NT2/D1 (cell line): ENCODE measurements around the gene ALPG.
"Not testable (repeated sequence)": the region's sequence is repeated elsewhere in the genome, so short reads cannot be mapped to it uniquely, and the experiment has no call there.

ENCODE experiments used
- DNase-seq: peaks from one replicate; pipeline ENCODE4 v3.0.0-alpha.2; 2011; ENCODE audit warnings: low read depth, low spot score
- H3K27me3 ChIP-seq: 2 replicates; pipeline ENCODE4 v1.6.0; 2011; ENCODE audit warnings: mild to moderate bottlenecking; ENCODE audit not compliant: insufficient read length, insufficient read depth
- H3K36me3 ChIP-seq: 2 replicates; pipeline ENCODE4 v1.6.1; 2011; ENCODE audit warnings: mild to moderate bottlenecking, low read length, mixed read lengths; ENCODE audit not compliant: insufficient read depth, insufficient read length
- H3K4me1 ChIP-seq: 2 replicates; pipeline ENCODE4 v1.5.1; 2011; ENCODE audit not compliant: insufficient read depth, insufficient read length
- H3K4me3 ChIP-seq: 2 replicates; pipeline ENCODE4 v1.5.1; 2011; ENCODE audit warnings: low read depth; ENCODE audit not compliant: insufficient read length
- H3K9ac ChIP-seq: 2 replicates; pipeline ENCODE4 v1.6.0; 2011; ENCODE audit warnings: low read depth; ENCODE audit not compliant: insufficient read length
- H3K9me3 ChIP-seq: 2 replicates; pipeline ENCODE4 v1.5.1; 2011; ENCODE audit warnings: mild to moderate bottlenecking, low read length; ENCODE audit not compliant: insufficient read depth
- SUZ12 ChIP-seq: IDR thresholded peaks from 2 replicates; pipeline ENCODE4 v1.6.1; 2011; ENCODE audit not compliant: insufficient read length, insufficient read depth; ENCODE audit errors: extremely low read depth
- YY1 ChIP-seq: IDR thresholded peaks from 2 replicates; pipeline ENCODE4 v1.6.1; 2011; ENCODE audit not compliant: insufficient read length, insufficient read depth
- ZNF274 ChIP-seq: IDR thresholded peaks from 2 replicates; pipeline ENCODE4 v1.6.1; 2011; ENCODE audit warnings: mild to moderate bottlenecking, low read depth, low read length

ALPG gene

DNA sequence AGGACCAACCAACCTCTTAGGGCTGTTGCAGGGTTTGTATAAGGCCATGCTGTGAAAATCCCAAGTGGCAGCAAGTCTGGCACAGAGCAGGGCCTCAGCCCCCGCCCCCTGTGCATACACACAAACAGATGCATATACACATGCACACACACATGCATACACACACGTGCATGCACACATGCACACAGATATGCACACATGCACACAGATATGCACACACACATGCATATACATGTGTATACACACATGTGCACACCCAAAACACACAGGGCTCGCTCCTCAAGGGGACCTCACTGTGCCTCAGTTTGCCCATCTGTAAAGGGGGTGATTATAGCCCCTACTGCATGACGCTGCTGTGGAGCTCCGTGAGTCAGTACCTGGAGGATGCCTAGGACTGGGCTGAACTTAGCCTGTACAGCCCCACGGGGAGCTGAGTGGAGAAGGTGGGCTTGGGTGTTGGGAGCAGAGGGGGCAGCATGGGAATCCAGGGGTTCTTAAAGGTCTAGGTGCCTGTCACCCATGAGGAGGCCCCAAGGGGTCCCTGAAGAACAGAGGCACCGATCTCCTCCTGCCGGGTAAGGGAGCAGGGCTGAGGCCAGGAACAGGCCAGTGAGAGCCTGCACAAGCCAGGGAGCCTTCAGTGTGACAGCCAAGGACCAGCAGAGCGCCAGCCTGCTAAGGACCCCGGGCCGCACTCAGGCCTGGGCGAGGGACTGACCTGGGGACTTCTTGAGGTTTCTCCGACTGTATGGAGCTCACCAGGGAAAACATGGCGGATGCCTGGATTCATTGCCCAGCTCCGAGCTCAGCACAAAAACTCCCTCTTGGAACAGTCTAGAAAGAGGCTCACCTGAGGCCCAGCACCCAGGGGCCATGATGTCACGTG, 25.3 kb downstream of the ALPG start:
- no peak for DNase-seq
- no peaks in the 10 kb centered on the region for H3K27me3 ChIP-seq
- no peak for TF ChIP-seq SUZ12
- no peaks in the 10 kb centered on the region for H3K9me3 ChIP-seq
- H3K36me3 ChIP-seq = no peaks in the 10 kb centered on the region
- H3K4me1 ChIP-seq = peaks cover 7% of the 10 kb centered on the region
- no peak overlapping the region for H3K9ac ChIP-seq
- no peak overlapping the region for H3K4me3 ChIP-seq

DNA sequence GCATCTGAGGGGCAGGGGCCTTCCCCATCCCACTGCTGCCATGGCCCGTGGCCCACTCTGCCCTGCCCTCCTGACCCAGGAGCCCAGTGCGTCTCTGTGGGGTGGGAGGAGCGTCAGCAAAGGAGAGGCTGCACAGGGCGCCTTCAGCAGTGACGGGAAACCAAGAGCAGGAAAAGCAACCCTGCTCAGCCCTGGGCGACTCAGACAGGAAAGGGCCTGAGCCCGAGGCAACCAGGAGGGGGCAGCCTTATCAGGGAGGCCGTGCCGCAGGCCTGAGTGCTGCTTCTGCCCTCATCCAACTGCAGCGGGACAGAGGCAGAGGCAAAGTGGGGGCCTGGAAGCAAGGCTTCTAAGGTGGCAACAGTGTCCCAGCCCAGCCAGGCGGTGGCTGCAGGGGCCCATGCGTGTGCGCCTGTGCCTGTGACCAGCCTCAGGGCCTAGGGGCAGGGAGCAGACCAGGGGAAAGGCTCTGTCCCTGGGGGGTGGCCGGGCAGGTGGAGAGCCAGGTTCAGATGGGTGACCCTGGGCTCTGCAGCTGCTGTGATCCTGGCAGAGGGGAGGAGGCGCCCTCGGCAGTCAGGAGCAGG, 26.0 kb downstream of the ALPG start:
- H3K27me3 ChIP-seq = no peaks in the 10 kb centered on the region
- H3K36me3 ChIP-seq = no peaks in the 10 kb centered on the region
- no peak for DNase-seq
- no peak overlapping the region for H3K4me3 ChIP-seq
- H3K9me3 ChIP-seq = no peaks in the 10 kb centered on the region
- H3K9ac ChIP-seq = peak overlapping the region; percentile 16
- TF ChIP-seq YY1 = no peak
- no peak for TF ChIP-seq SUZ12
- TF ChIP-seq ZNF274 = no peak
- H3K4me1 ChIP-seq = peaks cover 7% of the 10 kb centered on the region

DNA sequence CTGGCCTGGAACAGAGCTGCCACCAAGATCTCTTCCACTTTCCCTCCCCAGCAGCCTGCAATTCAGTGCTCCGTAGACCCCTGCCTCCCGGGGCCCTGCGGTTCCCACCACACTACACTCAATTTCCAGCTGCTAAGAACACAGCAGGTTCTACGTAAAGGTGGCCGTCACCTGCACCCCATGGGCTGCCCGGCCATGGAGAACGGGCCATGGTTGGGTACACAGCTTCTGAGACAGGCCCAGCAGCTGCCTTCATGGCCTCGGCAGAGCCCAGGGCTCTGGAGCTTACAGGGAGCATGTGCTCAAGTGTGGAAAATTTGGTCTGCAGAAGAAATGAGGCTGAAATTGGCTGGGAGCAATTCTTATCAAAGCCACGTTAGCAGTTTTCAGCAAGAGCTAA, 27.0 kb downstream of the ALPG start:
- H3K9me3 ChIP-seq, H3K27me3 ChIP-seq, H3K4me3 ChIP-seq, H3K9ac ChIP-seq, H3K36me3 ChIP-seq, H3K4me1 ChIP-seq, DNase-seq: not testable (repeated sequence)

DNA sequence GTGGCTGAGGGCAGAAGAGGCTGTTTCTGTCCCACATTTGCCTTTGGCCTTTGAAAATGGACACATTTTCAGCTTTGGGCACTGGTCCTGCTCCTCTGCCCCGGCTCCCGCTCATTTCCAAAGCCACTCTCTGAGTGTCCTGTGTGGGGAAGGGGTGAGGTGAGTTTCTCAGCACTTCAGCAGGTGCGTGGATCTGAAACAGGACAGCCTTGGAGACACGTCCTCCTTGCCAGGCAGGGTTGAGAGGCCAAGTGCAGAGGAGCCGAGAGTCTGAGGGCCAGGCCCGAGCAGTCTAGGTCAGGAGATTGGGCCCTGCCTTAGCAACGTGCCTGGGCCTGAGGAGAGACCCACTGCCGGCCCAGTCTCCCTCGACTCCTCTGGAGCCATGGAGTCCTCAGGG, 27.4 kb downstream of the ALPG start:
- no peak for DNase-seq
- Histone ChIP-seq H3K27me3 (no peaks in the 10 kb centered on the region), H3K4me3 (no peak overlapping the region), H3K9ac (peak overlapping the region; percentile 38), H3K36me3 (no peaks in the 10 kb centered on the region), H3K9me3 (no peaks in the 10 kb centered on the region), H3K4me1 (peaks cover 12% of the 10 kb centered on the region)
- TF ChIP-seq ZNF274 = no peak
- TF ChIP-seq YY1 = no peak
- no peak for TF ChIP-seq SUZ12

DNA sequence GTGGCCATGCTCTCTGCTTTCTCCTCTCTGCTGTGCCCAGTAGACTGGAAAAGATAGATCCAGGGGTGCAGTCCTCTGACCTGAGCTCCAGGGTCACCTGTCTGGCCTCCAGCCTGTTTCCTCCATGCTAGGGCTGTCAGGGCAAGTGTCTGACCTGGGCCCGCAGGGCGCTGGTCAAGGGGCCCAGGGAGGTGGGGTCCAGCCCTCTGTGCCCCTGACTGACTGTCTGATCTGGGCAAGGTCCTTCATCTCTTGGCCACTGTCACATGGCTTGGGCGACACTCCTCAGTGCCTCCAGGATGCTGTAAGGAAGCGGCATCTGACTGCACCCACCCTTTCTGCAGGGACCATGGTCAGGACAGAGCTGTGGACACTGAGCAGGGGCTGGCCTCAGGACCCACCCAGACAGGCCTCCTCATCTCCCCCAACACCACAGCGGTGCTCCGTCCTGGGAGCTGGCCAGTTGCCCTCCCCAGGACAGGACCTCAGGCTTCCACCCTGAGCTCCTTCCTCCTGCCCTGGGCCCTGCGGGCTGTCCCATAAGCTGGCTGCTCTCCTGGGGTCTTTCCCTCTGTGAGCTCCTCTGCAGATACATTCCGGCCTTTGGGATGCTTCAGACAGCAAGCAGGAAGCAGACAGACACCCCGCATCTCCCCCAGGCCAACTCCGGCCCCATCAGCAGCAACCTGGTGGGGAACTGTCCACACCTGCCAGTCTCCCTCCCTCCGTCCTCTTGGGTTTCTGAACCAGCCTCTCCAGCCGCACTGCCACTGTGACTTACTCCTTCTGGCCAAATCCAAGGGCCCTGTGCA, 28.1 kb downstream of the ALPG start:
- Histone ChIP-seq H3K27me3 (no peaks in the 10 kb centered on the region), H3K4me3 (no peak overlapping the region), H3K36me3 (no peaks in the 10 kb centered on the region), H3K9me3 (no peaks in the 10 kb centered on the region), H3K4me1 (peaks cover 15% of the 10 kb centered on the region), H3K9ac (peak overlapping the region; percentile 38)
- TF ChIP-seq YY1 (no peak), SUZ12 (no peak), ZNF274 (no peak)
- DNase-seq = no peak

DNA sequence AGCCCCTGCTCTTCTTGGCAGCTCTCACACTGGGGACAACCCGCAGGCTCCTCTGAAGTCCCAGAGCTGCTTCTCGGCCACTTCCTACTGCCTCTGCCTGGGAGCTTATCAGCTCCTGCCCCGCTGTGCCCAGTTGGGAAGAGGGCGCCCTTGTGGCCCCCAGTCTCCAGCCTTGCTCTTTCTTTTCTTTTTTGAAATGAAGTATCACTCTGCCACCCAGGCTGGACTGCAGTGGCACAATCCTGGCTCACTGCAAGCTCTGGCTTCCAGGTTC, 28.7 kb downstream of the ALPG start:
- H3K9me3 ChIP-seq = no peaks in the 10 kb centered on the region
- no peaks in the 10 kb centered on the region for H3K36me3 ChIP-seq
- no peak overlapping the region for H3K4me3 ChIP-seq
- H3K4me1 ChIP-seq = peaks cover 16% of the 10 kb centered on the region
- TF ChIP-seq SUZ12 = no peak
- TF ChIP-seq YY1 = no peak
- TF ChIP-seq ZNF274 = no peak
- DNase-seq = no peak
- no peak overlapping the region for H3K9ac ChIP-seq
- H3K27me3 ChIP-seq = no peaks in the 10 kb centered on the region

DNA sequence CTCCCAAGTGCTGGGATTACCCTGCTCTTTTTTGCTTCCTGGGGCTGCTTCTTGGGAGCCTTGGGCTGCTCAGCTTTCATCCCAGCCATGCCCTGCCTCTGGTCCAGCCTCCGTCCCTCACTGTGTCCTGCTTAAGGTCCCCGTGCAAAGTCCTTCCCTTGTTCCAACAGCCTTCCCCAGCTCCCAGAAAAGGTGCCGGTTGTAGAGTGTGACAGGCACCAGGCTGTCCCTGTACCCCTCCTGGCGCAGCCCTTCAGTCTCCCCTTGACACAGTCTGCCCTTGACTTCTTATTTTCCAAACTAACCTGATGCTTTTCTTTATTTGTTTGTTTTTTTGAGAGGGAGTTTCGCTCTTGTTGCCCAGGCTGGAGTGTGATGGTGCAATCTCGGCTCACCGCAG, 29.2 kb downstream of the ALPG start:
- Histone ChIP-seq H3K36me3 (no peaks in the 10 kb centered on the region), H3K9me3 (no peaks in the 10 kb centered on the region), H3K27me3 (no peaks in the 10 kb centered on the region), H3K4me3 (no peak overlapping the region), H3K9ac (peak overlapping the region; percentile 32), H3K4me1 (peaks cover 16% of the 10 kb centered on the region)
- TF ChIP-seq SUZ12 (no peak), YY1 (no peak), ZNF274 (no peak)
- DNase-seq = no peak
